DOHH2 (cell line): ENCODE measurements around the gene PITX2.

ENCODE experiments used
- H3F3A ChIP-seq: fragments of 200-600 bp; sonication (generic), shearing (Covaris generic); 2 replicates; pipeline ENCODE4 v1.6.0; 2016; ENCODE audit warnings: antibody characterized with exemption, mild to moderate bottlenecking; ENCODE audit not compliant: control insufficient read depth, insufficient read depth
- H3K27ac ChIP-seq: fragments of 200-600 bp; sonication (generic); 2 replicates; pipeline ENCODE4 v1.5.1; 2014; ENCODE audit warnings: low read depth, mild to moderate bottlenecking, low read length, moderate library complexity
- H3K27me3 ChIP-seq: fragments of 200-600 bp; sonication (generic); 2 replicates; pipeline ENCODE4 v1.6.1; 2014; ENCODE audit warnings: mild to moderate bottlenecking, low read length, mixed read lengths; ENCODE audit not compliant: control insufficient read depth
- H3K36me3 ChIP-seq: fragments of 200-600 bp; sonication (generic); 2 replicates; pipeline ENCODE4 v1.6.1; 2014; ENCODE audit warnings: mild to moderate bottlenecking, low read length, moderate library complexity, mixed read lengths; ENCODE audit not compliant: control insufficient read depth
- H3K4me1 ChIP-seq: fragments of 200-600 bp; sonication (generic); 2 replicates; pipeline ENCODE4 v1.6.1; 2014; ENCODE audit warnings: mild to moderate bottlenecking, low read length, mixed read lengths; ENCODE audit not compliant: control insufficient read depth
- H3K4me2 ChIP-seq: fragments of 200-600 bp; sonication (generic); 2 replicates; pipeline ENCODE4 v1.6.0; 2014; ENCODE audit warnings: mild to moderate bottlenecking, low read length, moderate library complexity
- H3K4me3 ChIP-seq: fragments of 200-600 bp; sonication (generic); 2 replicates; pipeline ENCODE4 v1.5.1; 2014; ENCODE audit warnings: mild to moderate bottlenecking, low read length, mixed read lengths
- H3K79me2 ChIP-seq: fragments of 200-600 bp; sonication (generic); 2 replicates; pipeline ENCODE4 v1.6.1; 2014; ENCODE audit warnings: mild to moderate bottlenecking, low read length, mixed read lengths; ENCODE audit not compliant: control insufficient read depth
- H3K9me2 ChIP-seq: fragments of 200-600 bp; sonication (generic); replicated peaks from 2 replicates; pipeline ENCODE4 v1.6.1; 2014; ENCODE audit warnings: mild to moderate bottlenecking, low read length, mixed read lengths; ENCODE audit not compliant: control insufficient read depth
- H3K9me3 ChIP-seq: fragments of 200-600 bp; sonication (generic); 2 replicates; pipeline ENCODE4 v1.6.1; 2014; ENCODE audit warnings: antibody characterized with exemption, low read length, mixed read lengths; ENCODE audit not compliant: control insufficient read depth, insufficient read depth
- H4K20me1 ChIP-seq: fragments of 200-600 bp; sonication (generic); 2 replicates; pipeline ENCODE4 v1.6.0; 2014; ENCODE audit warnings: low read depth, mild to moderate bottlenecking, antibody characterized with exemption, low read length, moderate library complexity; ENCODE audit not compliant: control insufficient read depth, insufficient read depth
- CTCF ChIP-seq: fragments of 200-600 bp; sonication (generic); IDR thresholded peaks from one replicate; pipeline ENCODE4 v1.5.1; 2014; ENCODE audit warnings: antibody characterized with exemption, mild to moderate bottlenecking, low read depth, low read length; ENCODE audit not compliant: poor library complexity, severe bottlenecking
- EZH2phosphoT487 ChIP-seq: fragments of 200-600 bp; sonication (generic); IDR thresholded peaks from 2 replicates; pipeline ENCODE4 v1.6.1; 2017; ENCODE audit warnings: borderline replicate concordance, mild to moderate bottlenecking, antibody characterized with exemption, low read length, moderate library complexity, mixed read lengths

PITX2 gene

GRCh38 chr4:110654254-110654635 is 31.4 kb upstream of the PITX2 start:
- no peak overlapping the region for H3K4me3 ChIP-seq
- TF ChIP-seq CTCF (no peak), EZH2phosphoT487 (no peak)
- no peaks in the 10 kb centered on the region for H3F3A ChIP-seq
- H4K20me1 ChIP-seq: no peaks in the 10 kb centered on the region
- H3K36me3 ChIP-seq: no peaks in the 10 kb centered on the region
- no peak overlapping the region for H3K4me2 ChIP-seq
- H3K4me1 ChIP-seq: no peaks in the 10 kb centered on the region
- no peaks in the 10 kb centered on the region for H3K9me2 ChIP-seq
- no peaks in the 10 kb centered on the region for H3K27me3 ChIP-seq
- no peaks in the 10 kb centered on the region for H3K79me2 ChIP-seq
- no peak overlapping the region for H3K27ac ChIP-seq
- H3K9me3 ChIP-seq: no peaks in the 10 kb centered on the region

- H3K79me2 ChIP-seq: no peaks in the 10 kb centered on the region
- no peaks in the 10 kb centered on the region for H3K9me3 ChIP-seq
- no peaks in the 10 kb centered on the region for H3F3A ChIP-seq
- no peaks in the 10 kb centered on the region for H3K9me2 ChIP-seq
- no peak overlapping the region for H3K4me3 ChIP-seq
- H4K20me1 ChIP-seq: no peaks in the 10 kb centered on the region
- H3K27ac ChIP-seq: no peak overlapping the region
- H3K4me2 ChIP-seq: no peak overlapping the region
- TF ChIP-seq EZH2phosphoT487 (no peak), CTCF (no peak)
- H3K27me3 ChIP-seq: no peaks in the 10 kb centered on the region
- H3K36me3 ChIP-seq: no peaks in the 10 kb centered on the region
- H3K4me1 ChIP-seq: no peaks in the 10 kb centered on the region
Observed at GRCh38 chr4:110653321-110654253, 30.7 kb upstream of the PITX2 start.

- H3K4me2 ChIP-seq: no peak overlapping the region
- no peak overlapping the region for H3K27ac ChIP-seq
- H3K79me2 ChIP-seq: no peaks in the 10 kb centered on the region
- TF ChIP-seq EZH2phosphoT487 (no peak), CTCF (no peak)
- no peaks in the 10 kb centered on the region for H3K36me3 ChIP-seq
- no peak overlapping the region for H3K4me3 ChIP-seq
- H3F3A ChIP-seq: no peaks in the 10 kb centered on the region
- H4K20me1 ChIP-seq: no peaks in the 10 kb centered on the region
- no peaks in the 10 kb centered on the region for H3K27me3 ChIP-seq
- H3K9me3 ChIP-seq: no peaks in the 10 kb centered on the region
- H3K9me2 ChIP-seq: no peaks in the 10 kb centered on the region
- no peaks in the 10 kb centered on the region for H3K4me1 ChIP-seq
Observed at GRCh38 chr4:110644008-110644407, 21.1 kb upstream of the PITX2 start.
